Spleen (tissue), 11 donors: ENCODE measurements around the gene ADGRD1. TPM values are rescaled to one million over a fixed set of nuclear protein-coding genes. Genes with fewer than 3 reads are reported as not detected.

Experiments
- DNase-seq: peaks from one replicate; pipeline ENCODE4 v3.0.0-alpha.2; 2020
- H3K27ac ChIP-seq, 8 donors: fragments of 200-600 bp; sonication (generic) in 7 of 8; 1 replicate in 4 of 8; 2 replicates in 4 of 8; pipeline versions ENCODE4 v1.5.0 to v1.8.0; 2016 to 2021; ENCODE audit warnings: inconsistent platforms in 4 of 8, mild to moderate bottlenecking in 4 of 8, moderate library complexity in 1 of 8
- H3K27me3 ChIP-seq, 7 donors: fragments of 200-600 bp; sonication (generic) in 6 of 7; replicated peaks in 1 of 7; 1 replicate in 4 of 7; 2 replicates in 3 of 7; pipeline versions ENCODE4 v1.5.0 to v1.8.0; 2016 to 2021; ENCODE audit warnings: inconsistent platforms in 3 of 7, mild to moderate bottlenecking in 1 of 7
- H3K36me3 ChIP-seq, 6 donors: fragments of 200-600 bp; sonication (generic) in 5 of 6; 1 replicate in 4 of 6; 2 replicates in 2 of 6; pipeline versions ENCODE4 v1.5.0 to v1.8.0; 2016 to 2021; ENCODE audit warnings: inconsistent platforms in 2 of 6
- H3K4me1 ChIP-seq, 6 donors: fragments of 200-600 bp; sonication (generic) in 5 of 6; 1 replicate in 3 of 6; 2 replicates in 3 of 6; pipeline versions ENCODE4 v1.5.0 to v1.8.0; 2016 to 2021; ENCODE audit warnings: inconsistent platforms in 3 of 6
- H3K4me3 ChIP-seq, 8 donors: fragments of 200-600 bp; sonication (generic) in 7 of 8; 1 replicate in 4 of 8; 2 replicates in 4 of 8; pipeline versions ENCODE4 v1.5.0 to v1.8.0; 2016 to 2021; ENCODE audit warnings: inconsistent platforms in 4 of 8, mild to moderate bottlenecking in 4 of 8, moderate library complexity in 2 of 8
- H3K9me3 ChIP-seq, 8 donors: fragments of 200-600 bp; sonication (generic) in 7 of 8; 1 replicate in 4 of 8; 2 replicates in 4 of 8; pipeline versions ENCODE4 v1.5.0 to v1.8.0; 2016 to 2021; ENCODE audit warnings: inconsistent platforms in 4 of 8
- CTCF ChIP-seq, 11 experiments: fragments of 200-600 bp in 7 of 11; fragments of 450-650 bp in 4 of 11; sonication (generic) in 4 of 11; IDR thresholded peaks in 8 of 11; conservative IDR thresholded peaks in 3 of 11; 1 replicate in 7 of 11; 2 replicates in 4 of 11; pipeline versions ENCODE4 v1.4.0 to v1.8.0; 2016 to 2021; ENCODE audit warnings: antibody characterized with exemption in 11 of 11, inconsistent platforms in 4 of 11, mild to moderate bottlenecking in 1 of 11
- POLR2A ChIP-seq, 3 donors: fragments of 450-650 bp; IDR thresholded peaks; one replicate each; pipeline ENCODE4 v1.5.1; 2017; ENCODE audit warnings: antibody characterized with exemption in 3 of 3, mild to moderate bottlenecking in 1 of 3
- POLR2AphosphoS5 ChIP-seq, 3 donors: sonication (generic); formaldehyde crosslinking; IDR thresholded peaks; one replicate each; pipeline ENCODE4 v1.5.1; 2017; ENCODE audit warnings: antibody characterized with exemption in 3 of 3
- WGBS, 5 donors: extraction: QIAGEN DNeasy Blood & Tissue Kit in 3 of 5; methylation state at CpG; one replicate each; pipeline versions ENCODE4 v1.1.5 to v1.1.7; 2013 to 2018; 5-methylcytosine and 5-hydroxymethylcytosine counted together
- intact Hi-C: fragments of 100-400 bp; cut with DNase I; formaldehyde crosslinking; loops from one replicate; pipeline ENCODE4 v1.15.0; 2023; ENCODE audit warnings: low total_unique reads
- polyA plus RNA-seq, 3 donors: library from polyadenylated mRNA; stranded (reverse); fragments of 200-250 nt; gene quantifications; one replicate each; pipeline ENCODE4 v1.2.1, GENCODE V29; 2013
- total RNA-seq, 7 donors: library from RNA; depleted of rRNA in 3 of 7; stranded (reverse); fragments of >200 nt in 3 of 7; fragmentation: NEBNext Ultra II Directional in 4 of 7; extraction: Animal tissue kit (Norgen Biotek cat#: 25700) in 4 of 7; gene quantifications; one replicate each; pipeline versions ENCODE4 v1.1.0 to v1.2.1, GENCODE V29; 2016 to 2021
- donor health status: healthy with polysubstance abuse.
- donor health status: DM: no; HTN: no; CAD: no; lungs with moderate emphysema.
- donor health status: DM: no; HTN: no; CAD: no.
- donor health status: Bipolar disorder and iron deficiency.
- donor health status: healthy.
- donor health status: DM: no; HTN: no; CAD: no.
- donor health status: DM: yes; HTN: yes; CAD: no.

Gene ADGRD1
- total and polyA plus RNA-seq, 10 donors: 0.89 to 9.7 (median 4.8) TPM

DNA sequence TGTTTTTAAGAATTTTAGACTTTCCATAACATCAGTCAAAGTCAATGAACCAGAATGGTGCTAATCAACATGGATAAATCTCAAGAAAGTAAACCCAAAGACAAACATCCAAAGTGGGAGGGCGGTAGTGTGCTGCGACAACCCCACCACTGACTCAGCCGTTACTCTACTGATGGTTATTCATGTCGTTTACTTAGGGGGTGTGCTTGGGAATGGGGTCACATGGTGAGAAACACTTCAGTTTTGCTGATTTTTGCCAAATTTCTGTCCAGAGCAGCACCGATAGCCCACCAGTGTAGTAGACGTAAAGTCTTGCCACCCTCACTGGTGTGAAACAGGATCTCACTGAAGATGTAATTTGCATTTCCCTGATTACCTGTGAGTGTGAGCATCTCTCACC is 99.9 kb downstream of the ADGRD1 start:
- H3K4me3 ChIP-seq: no peak overlapping the region
- intact Hi-C loops: no loop called here
- WGBS, 5 donors: 82 to 87% (median 87%) methylated on average over 6 of the region's 6 CpGs
- H3K27ac ChIP-seq: no peak overlapping the region
- peaks cover 0 to 36% (median 0%) of the 10 kb centered on the region in 7 donors for H3K27me3 ChIP-seq
- DNase-seq: no peak
- no peaks in the 10 kb centered on the region for H3K9me3 ChIP-seq
- H3K36me3 ChIP-seq: no peaks in the 10 kb centered on the region
- no peaks in the 10 kb centered on the region for H3K4me1 ChIP-seq
- TF ChIP-seq CTCF (IDR thresholded peaks at IDR 0.05 in 8 of 11, conservative IDR thresholded peaks at IDR 0.05 in 3 of 11) (no peak), POLR2A (IDR thresholded peaks at IDR 0.05) (no peak), POLR2AphosphoS5 (IDR thresholded peaks at IDR 0.05) (no peak)

DNA sequence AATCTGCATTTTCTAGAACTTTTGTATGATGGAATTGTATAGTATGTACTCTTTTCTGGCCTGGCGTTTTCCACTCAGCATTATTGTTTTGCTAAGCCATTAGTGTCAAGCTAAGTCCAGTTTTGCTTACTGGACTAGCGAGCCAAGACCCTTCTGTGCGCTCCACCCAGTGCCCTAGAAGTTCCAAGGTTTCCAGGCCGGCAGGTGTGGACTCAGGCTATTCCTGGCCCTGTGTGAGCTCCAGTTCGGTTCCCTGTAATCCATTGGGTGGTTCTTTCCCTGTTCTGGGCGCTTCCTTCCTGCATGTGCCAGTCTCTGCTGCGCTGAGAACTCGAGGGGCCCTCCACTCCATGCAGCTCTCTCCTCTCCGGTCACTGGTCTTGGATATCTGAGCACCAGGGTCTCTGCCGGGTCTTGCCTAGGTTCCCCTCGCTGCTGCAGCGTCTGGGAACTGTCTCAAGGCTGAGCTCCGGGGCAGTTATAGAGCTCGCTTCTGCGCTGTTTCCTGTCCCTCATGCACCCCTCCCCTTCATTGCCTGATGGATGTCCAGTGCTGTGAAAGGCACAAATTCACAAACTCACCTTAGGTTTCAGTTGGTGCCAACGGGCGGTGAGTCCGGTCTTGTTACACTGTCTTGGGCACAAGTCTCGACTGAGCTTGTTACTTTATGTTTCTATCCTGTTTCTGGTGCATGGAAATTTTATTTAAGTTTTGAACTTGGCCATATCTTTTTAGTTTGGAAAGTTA is 100.8 kb downstream of the ADGRD1 start:
- Histone ChIP-seq H3K27me3 (peaks cover 0 to 29% (median 0%) of the 10 kb centered on the region in 7 donors), H3K9me3 (no peaks in the 10 kb centered on the region), H3K27ac (no peak overlapping the region), H3K4me3 (no peak overlapping the region), H3K4me1 (no peaks in the 10 kb centered on the region), H3K36me3 (no peaks in the 10 kb centered on the region)
- intact Hi-C loops: no loop called here
- TF ChIP-seq CTCF (IDR thresholded peaks at IDR 0.05 in 8 of 11, conservative IDR thresholded peaks at IDR 0.05 in 3 of 11) (no peak), POLR2AphosphoS5 (IDR thresholded peaks at IDR 0.05) (no peak), POLR2A (IDR thresholded peaks at IDR 0.05) (no peak)
- 66 to 79% (median 72%) methylated on average over 19 of the region's 19 CpGs for WGBS, 5 donors
- peak; percentile 44 for DNase-seq

- no peaks in the 10 kb centered on the region for H3K36me3 ChIP-seq
- no peak for TF ChIP-seq CTCF (IDR thresholded peaks at IDR 0.05 in 8 of 11, conservative IDR thresholded peaks at IDR 0.05 in 3 of 11)
- TF ChIP-seq POLR2A (IDR thresholded peaks at IDR 0.05): no peak
- no peak for TF ChIP-seq POLR2AphosphoS5 (IDR thresholded peaks at IDR 0.05)
- no peak for DNase-seq
- no peak overlapping the region for H3K27ac ChIP-seq
- peaks cover 0 to 32% (median 0%) of the 10 kb centered on the region in 7 donors for H3K27me3 ChIP-seq
- no peak overlapping the region for H3K4me3 ChIP-seq
- intact Hi-C loops: no loop called here
- no peaks in the 10 kb centered on the region for H3K4me1 ChIP-seq
- WGBS, 5 donors: 72 to 80% (median 79%) methylated on average over 9 of the region's 9 CpGs
- no peaks in the 10 kb centered on the region for H3K9me3 ChIP-seq
Observed at GRCh38 chr12:131055093-131055465, 101.4 kb downstream of the ADGRD1 start.

GRCh38 chr12:131055596-131056233 is 102.0 kb downstream of the ADGRD1 start:
- no peak for DNase-seq
- TF ChIP-seq CTCF (IDR thresholded peaks at IDR 0.05 in 8 of 11, conservative IDR thresholded peaks at IDR 0.05 in 3 of 11) (no peak), POLR2A (IDR thresholded peaks at IDR 0.05) (no peak), POLR2AphosphoS5 (IDR thresholded peaks at IDR 0.05) (no peak)
- Histone ChIP-seq H3K36me3 (no peaks in the 10 kb centered on the region), H3K4me1 (no peaks in the 10 kb centered on the region), H3K9me3 (no peaks in the 10 kb centered on the region), H3K4me3 (no peak overlapping the region), H3K27me3 (peaks cover 0 to 38% (median 0%) of the 10 kb centered on the region in 7 donors), H3K27ac (no peak overlapping the region)
- intact Hi-C loops: no loop called here
- WGBS, 5 donors: 59 to 64% (median 64%) methylated on average over 7 of the region's 7 CpGs
